ENCODE results near the gene NRSN2.

Gene NRSN2

GRCh38 chr20:399182-399707 is 52.3 kb downstream of the NRSN2 start:
- DNase-seq, result no peak

DNA sequence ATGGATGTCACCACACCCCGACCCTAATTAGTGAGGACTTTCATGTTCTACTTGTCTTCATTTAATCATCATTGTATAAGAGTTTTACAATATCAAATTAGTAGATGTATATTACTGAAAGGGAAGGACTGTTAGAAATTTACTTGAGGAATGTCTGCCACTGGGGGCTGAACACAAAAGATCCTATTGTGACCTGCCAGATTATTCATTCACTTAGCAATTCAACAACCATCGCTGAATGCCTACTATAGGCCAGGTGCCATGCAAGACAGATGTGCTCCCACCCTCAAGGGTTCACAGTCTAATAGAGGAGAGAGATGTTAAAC is 53.2 kb downstream of the NRSN2 start:
- no peak for DNase-seq

GRCh38 chr20:400454-401275 is 53.8 kb downstream of the NRSN2 start:
- DNase-seq, result no peak

- no peak for DNase-seq
Measured at GRCh38 chr20:401682-402495, 55.0 kb downstream of the NRSN2 start.

GRCh38 chr20:402496-402885 is 55.6 kb downstream of the NRSN2 start:
- DNase-seq, result no peak

DNA sequence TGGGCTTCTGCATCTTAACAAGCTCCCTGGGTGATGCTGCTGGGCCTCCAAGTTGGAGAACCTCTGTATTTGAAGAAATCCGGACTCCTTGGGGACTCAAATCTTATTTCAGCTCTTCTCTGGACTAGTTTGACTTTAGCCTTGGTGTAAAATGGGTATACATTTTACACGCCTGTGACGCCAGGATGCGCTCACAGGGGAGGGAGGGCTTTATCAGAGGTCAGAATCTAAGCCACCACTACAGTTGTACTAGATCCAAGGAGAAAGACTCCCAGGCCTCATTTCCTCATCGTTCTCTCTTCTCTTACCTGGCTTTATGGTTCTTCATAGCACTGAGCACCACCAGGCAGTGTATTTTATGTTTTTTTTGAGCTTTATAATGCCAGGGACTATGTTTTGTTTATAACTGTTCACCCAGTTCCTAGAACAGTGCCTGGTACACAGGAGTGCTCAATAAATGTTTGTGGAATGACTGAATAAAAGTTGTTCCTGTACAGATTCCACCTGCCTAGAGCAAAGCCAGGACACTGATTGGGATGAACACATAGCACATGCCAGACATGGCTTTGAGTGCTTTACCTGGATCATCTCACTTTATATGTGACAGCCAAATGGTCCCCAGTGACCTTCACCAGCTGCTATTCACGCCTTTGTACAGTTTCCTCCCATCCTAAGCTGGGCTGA is 56.1 kb downstream of the NRSN2 start:
- no peak for DNase-seq

- DNase-seq, result no peak
Measured at GRCh38 chr20:403582-403957, 56.7 kb downstream of the NRSN2 start.

- DNase-seq, result no peak
Measured at GRCh38 chr20:404088-404487, 57.2 kb downstream of the NRSN2 start.

All from NCI-H1417 (cell line).